Mesothelial cell of epicardium (in vitro differentiated cells): ENCODE measurements around the gene NR3C2. TPM values are rescaled to one million over a fixed set of nuclear protein-coding genes. Genes with fewer than 3 reads are reported as not detected.

Source experiments
- DNase-seq, 2 experiments: peaks; one replicate each; pipeline ENCODE4 v3.0.0; 2021; ENCODE audit warnings: low spot score in 2 of 2; ENCODE audit not compliant: unreplicated experiment in 2 of 2
- H3K27ac Mint-ChIP-seq: 2 replicates; pipeline ENCODE4 v1.8.0; 2021; ENCODE audit warnings: mixed read lengths
- H3K27me3 Mint-ChIP-seq: 2 replicates; pipeline ENCODE4 v1.8.0; 2021; ENCODE audit warnings: low read depth, mixed read lengths
- H3K36me3 Mint-ChIP-seq: 2 replicates; pipeline ENCODE4 v1.8.0; 2021; ENCODE audit warnings: mixed read lengths
- H3K4me1 Mint-ChIP-seq: 2 replicates; pipeline ENCODE4 v1.8.0; 2021; ENCODE audit warnings: mixed read lengths
- H3K4me3 Mint-ChIP-seq: 2 replicates; pipeline ENCODE4 v1.8.0; 2021; ENCODE audit warnings: mild to moderate bottlenecking, moderate library complexity, mixed read lengths
- H3K9me3 Mint-ChIP-seq: 2 replicates; pipeline ENCODE4 v1.8.0; 2021; ENCODE audit warnings: mixed read lengths
- CTCF ChIP-seq: fragments of 200-600 bp; sonication (generic); IDR thresholded peaks from one replicate; pipeline ENCODE4 v1.5.0; 2021; ENCODE audit warnings: antibody characterized with exemption; ENCODE audit not compliant: unreplicated experiment
- total RNA-seq: library from RNA; stranded (reverse); gene quantifications from 3 replicates; pipeline ENCODE4 v1.2.1, GENCODE V29; 2021

NR3C2 gene
- total RNA-seq, 1 donor from 2014 or later: 5.2 TPM

GRCh38 chr4:148243837-148244236 lies 198.4 kb downstream of the NR3C2 start:
- no peak for DNase-seq
- H3K9me3 Mint-ChIP-seq: peaks cover 3% of the 10 kb centered on the region

GRCh38 chr4:148240241-148240640 lies 202.0 kb downstream of the NR3C2 start:
- H3K36me3 Mint-ChIP-seq: no peaks in the 10 kb centered on the region
- TF ChIP-seq CTCF: no peak
- H3K4me3 Mint-ChIP-seq: no peak overlapping the region
- no peak for DNase-seq
- H3K27ac Mint-ChIP-seq: no peak overlapping the region
- H3K4me1 Mint-ChIP-seq: no peaks in the 10 kb centered on the region
- peaks cover 3% of the 10 kb centered on the region for H3K9me3 Mint-ChIP-seq
- peaks cover 3% of the 10 kb centered on the region for H3K27me3 Mint-ChIP-seq

More at GRCh38 chr4:148243837-148244236, 198.4 kb downstream of the NR3C2 start:
- Mint-ChIP-seq H3K4me1 (no peaks in the 10 kb centered on the region), H3K27me3 (no peaks in the 10 kb centered on the region), H3K4me3 (no peak overlapping the region), H3K36me3 (no peaks in the 10 kb centered on the region), H3K27ac (no peak overlapping the region)
- no peak for TF ChIP-seq CTCF

- no peak overlapping the region for H3K4me3 Mint-ChIP-seq
Observed at GRCh38 chr4:148239494-148239985, 202.7 kb downstream of the NR3C2 start.

GRCh38 chr4:148238811-148239493 lies 203.3 kb downstream of the NR3C2 start:
- H3K27me3 Mint-ChIP-seq: peaks cover 5% of the 10 kb centered on the region
- no peak for TF ChIP-seq CTCF
- no peak overlapping the region for H3K4me3 Mint-ChIP-seq
- no peaks in the 10 kb centered on the region for H3K36me3 Mint-ChIP-seq
- DNase-seq: no peak
- H3K4me1 Mint-ChIP-seq: peaks cover 2% of the 10 kb centered on the region
- peaks cover 3% of the 10 kb centered on the region for H3K9me3 Mint-ChIP-seq
- no peak overlapping the region for H3K27ac Mint-ChIP-seq

More at GRCh38 chr4:148239494-148239985, 202.7 kb downstream of the NR3C2 start:
- Mint-ChIP-seq H3K9me3 (peaks cover 3% of the 10 kb centered on the region), H3K36me3 (no peaks in the 10 kb centered on the region), H3K27ac (no peak overlapping the region), H3K4me1 (peaks cover 1% of the 10 kb centered on the region), H3K27me3 (peaks cover 5% of the 10 kb centered on the region)
- no peak for TF ChIP-seq CTCF
- DNase-seq: no peak

- H3K27me3 Mint-ChIP-seq: peaks cover 5% of the 10 kb centered on the region
- peaks cover 2% of the 10 kb centered on the region for H3K4me1 Mint-ChIP-seq
- H3K27ac Mint-ChIP-seq: no peak overlapping the region
- TF ChIP-seq CTCF: no peak
- H3K4me3 Mint-ChIP-seq: no peak overlapping the region
- H3K9me3 Mint-ChIP-seq: peaks cover 7% of the 10 kb centered on the region
- DNase-seq: no peak
- no peaks in the 10 kb centered on the region for H3K36me3 Mint-ChIP-seq
Observed at GRCh38 chr4:148238086-148238485, 204.1 kb downstream of the NR3C2 start.
